ENCODE measurements around the gene CABLES2.

The CABLES2 gene

GRCh38 chr20:62347445-62347844 lies 59.6 kb downstream of the CABLES2 start:
- DNase-seq (ENCODE audit: low spot score), result no peak

GRCh38 chr20:62347151-62347404 lies 60.0 kb downstream of the CABLES2 start:
- DNase-seq (ENCODE audit: low spot score), result no peak

- no peak for DNase-seq (ENCODE audit: low spot score)
Measured at GRCh38 chr20:62346398-62347150, 60.5 kb downstream of the CABLES2 start.

- no peak for DNase-seq (ENCODE audit: low spot score)
Measured at GRCh38 chr20:62345681-62346370, 61.3 kb downstream of the CABLES2 start.

- no peak for DNase-seq (ENCODE audit: low spot score)
Measured at GRCh38 chr20:62344782-62345181, 62.3 kb downstream of the CABLES2 start.

GRCh38 chr20:62344092-62344491 lies 63.0 kb downstream of the CABLES2 start:
- DNase-seq (ENCODE audit: low spot score), result no peak

- no peak for DNase-seq (ENCODE audit: low spot score)
Measured at GRCh38 chr20:62342910-62343309, 64.2 kb downstream of the CABLES2 start.

DNA sequence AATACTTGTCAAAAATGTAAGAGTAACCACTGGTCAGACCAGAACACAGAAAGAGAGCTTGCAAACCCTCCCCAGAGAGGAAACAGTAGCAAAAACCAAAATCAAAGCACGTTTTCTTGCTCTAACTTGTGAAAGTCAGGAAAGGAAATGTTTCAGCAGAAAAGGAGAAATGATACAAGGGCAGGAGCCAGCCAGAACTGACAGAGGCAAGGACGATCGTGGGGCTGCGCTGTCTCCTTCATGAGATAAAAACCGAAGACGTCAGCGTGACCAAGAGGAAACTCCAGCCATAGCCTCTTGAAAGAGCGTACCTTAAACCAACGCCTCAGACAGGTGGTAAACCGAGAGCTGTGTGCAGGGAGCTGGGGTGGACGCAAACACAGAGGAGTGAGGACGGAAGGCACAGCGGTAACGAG lies 67.4 kb downstream of the CABLES2 start:
- peak; percentile 79 for DNase-seq (ENCODE audit: low spot score)

Data from NAMALWA (cell line).